Measurements from ENCODE around the gene BRSK1.

The BRSK1 gene

DNA sequence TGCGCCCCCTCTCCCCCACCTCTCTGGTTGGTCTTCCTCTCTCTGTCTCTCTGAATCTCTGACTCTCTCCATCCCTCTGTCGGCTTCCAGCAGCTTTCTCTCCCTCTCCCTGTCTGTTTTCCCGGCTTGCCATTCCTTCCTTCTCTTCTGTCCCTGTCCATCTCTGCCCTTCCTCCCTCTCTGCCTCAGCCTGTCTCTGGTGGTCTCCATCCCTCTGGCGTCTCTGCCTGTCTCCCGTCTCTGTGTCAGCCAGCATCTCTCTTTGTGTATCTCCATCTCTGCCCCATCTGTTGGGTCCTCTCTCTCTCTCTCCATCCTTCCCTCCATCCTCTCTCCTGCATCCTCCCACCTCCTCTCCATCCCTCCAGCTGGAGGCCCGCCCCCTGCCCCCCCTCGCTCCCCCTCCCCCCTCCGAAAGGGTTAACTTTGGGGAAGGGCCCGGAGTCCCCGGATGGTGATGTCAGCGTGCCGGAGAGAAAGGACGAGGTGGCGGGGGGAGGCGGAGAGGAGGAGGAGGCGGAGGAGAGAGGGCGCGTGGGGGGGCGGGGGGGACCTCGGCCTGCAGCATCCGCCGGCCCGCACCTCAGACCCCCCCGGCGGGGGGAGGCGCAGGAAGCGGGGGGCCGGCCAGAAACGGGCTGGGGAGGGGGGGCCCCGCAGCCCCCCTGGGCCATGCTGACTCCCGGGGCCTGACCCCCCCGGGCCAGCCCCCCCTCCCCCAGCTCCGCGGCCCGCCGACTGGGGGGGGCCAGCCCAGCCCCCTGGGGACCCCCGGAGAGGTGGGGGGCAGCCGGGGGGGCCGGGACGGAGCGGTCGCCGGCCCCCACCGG, at the start of gene BRSK1:
Gene BRSK1 (plus strand): TSS at position 450 of the 830 bp plus-strand sequence. CDS start 446 bp downstream, outside the sequence.
- peak in 13 of 14 donors; percentile 18 to 85 (median 66) for DNase-seq

DNA sequence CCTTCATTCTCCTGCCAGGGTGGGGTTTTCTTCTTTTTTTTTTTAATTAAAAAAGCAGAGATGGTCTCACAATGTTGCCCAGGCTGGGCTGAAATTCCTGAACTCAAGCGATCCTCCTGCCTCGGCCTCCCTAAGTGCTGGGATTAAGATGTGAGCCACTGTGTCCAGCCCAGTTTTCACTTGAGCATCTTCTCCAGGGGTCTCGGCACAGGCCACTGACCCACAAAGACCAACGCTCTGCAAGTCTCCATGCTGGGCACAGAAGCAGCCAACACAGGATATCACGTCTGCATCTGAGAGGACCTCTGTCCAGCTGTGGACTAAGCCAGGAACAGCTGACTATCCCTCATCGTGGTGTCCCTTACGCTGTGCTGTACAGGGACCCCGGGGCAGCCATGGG, 45.8 kb upstream of the BRSK1 start:
- no peak for DNase-seq

DNA sequence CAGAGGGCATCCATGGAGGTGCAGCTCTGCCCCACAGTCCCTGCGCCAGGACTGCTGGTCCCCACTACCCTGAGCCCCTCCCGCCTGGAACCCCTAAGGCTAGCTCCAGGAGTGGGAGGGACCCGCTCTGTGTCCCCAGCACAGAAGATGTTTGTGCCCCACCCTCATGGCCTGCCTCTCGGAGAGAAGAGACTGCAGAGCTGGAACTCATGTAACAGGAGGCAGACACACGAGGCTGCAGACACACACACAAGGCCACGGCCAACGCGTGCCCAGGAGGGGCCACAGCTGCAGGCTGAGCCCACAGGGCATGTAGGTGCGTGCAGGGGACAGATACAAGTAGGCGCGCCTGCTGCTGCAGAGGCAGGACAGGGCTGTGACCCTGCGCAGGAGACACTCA, 44.8 kb upstream of the BRSK1 start:
- DNase-seq: no peak

DNA sequence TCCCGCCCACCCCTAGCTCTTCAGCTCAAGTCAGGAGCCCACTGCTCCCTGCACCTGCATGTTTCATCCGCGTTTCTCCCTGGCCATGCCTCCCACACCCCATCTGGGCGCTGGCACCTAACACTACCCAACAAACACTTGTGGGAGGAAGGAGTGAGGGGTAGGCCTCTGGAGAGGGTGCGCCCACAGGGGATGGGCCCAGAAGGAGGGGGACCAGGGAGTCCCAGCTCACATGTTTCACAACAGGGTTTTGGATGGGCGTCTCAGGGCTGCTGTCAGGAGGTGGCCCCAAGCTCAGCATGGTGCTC, 43.1 kb upstream of the BRSK1 start:
- no peak for DNase-seq

DNA sequence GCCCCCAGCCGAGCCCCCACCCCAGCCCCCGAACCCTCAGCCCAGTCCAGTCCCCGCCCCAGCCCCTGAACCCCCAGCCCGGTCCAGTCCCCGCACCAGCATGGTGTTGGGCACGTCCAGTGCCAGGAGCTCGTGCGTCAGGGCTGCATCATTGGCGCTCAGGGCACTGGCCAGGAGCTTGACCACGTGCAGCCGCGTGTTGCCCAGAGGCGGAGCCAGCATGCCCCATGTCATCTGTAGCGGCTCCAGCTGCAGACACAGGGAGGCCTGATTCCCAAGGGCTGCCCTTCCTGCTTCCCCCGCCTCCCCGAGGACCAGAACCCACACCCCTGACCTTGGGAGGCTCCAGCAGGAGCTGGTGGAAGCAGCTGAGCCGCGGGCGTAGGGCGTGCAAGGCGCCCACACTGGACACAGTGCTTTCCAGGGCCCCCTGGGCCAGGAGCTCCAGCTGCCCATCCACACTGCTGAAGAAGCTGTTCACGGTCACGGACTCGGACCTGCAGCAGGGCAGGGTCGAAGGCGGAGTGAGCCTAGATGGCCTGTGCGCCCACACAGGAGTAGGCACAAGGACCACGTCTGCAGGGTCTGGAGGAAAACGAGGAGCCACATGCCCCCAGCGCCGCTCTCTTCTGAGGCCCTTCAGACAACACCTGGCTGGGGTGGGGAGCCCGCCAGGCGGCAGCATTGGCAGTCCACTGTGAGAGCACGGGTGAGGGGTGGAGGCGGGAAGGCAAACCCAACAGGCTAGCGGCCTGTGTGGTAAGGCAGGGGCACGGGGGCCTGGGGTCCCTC, 42.5 kb upstream of the BRSK1 start:
- DNase-seq: no peak

DNA sequence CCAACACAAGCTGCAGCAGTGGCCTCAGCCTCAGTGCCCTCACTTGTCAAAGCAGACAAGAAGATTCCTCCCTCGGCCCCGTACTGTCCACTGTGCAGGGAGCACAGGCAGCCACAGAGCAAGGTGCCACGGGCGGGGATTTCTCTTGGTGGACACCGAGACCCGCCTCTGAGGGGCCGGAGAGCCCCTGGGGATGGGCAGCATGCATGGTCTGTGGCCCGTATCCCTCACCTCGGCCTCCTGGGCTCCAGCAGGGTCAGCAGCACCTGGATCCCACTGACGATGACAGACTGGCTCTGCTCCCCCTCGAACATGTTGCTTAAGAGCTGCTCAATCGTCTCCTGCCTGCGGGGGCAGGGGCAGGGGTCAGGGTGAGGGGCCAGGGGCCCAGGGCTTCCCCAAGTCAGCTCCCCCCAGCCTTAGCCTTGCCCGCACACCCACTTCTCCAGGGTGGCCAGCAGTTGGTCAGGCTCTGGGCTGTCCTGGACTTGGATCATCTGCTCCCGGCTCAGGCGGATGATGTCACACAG, 41.8 kb upstream of the BRSK1 start:
- no peak for DNase-seq

DNA sequence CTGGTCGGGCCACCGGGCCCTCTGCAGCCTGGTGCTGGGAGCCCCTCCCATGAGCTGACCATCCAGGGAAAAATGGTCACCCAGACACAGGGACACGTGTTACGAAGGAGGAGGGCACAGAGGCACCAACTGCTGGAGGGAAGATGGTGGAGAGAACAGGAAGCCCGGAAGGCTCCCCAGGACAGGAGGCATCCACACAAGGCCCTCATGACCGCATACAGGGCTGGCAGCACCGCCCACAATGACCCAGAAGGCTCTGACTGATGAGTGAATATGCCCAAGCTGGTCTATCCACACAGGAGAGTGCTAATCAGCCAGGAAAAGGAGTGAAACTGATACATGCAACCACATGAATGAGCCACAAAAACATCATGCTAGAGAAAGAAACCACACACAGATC, 41.3 kb upstream of the BRSK1 start:
- no peak for DNase-seq

DNA sequence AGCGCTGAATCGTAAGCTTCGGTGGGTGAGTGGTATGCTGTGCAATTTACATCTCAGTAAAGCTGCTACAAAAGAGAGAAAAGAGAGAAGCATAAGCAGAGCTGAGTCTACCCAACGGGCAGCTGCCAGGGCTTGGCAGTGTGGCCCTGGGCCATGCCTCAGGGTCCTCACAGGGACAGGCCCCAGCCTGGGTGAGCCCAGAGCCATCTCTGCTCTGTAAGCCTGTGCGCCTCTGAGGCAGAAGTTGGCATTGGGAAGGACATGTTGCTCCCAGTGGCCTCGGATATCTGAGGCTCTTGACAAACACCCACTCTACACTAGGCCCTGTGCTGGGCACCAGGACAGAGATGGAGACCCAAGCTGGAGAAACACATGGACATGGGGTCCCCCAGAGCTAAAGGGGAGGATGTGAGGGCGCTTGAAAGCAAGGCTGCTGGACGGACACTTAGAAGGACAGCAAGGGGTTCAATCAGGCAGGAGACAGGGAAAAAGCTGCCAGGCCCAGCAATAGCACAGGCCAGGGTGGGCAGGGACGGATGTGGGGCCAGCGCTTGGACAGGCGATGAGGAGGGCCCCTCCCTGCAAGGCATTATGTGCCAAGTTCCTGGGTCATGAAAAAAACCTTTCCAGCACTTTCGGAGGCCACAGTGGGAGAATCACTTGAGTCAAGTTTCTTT, 39.7 kb upstream of the BRSK1 start:
- no peak for DNase-seq

DNA sequence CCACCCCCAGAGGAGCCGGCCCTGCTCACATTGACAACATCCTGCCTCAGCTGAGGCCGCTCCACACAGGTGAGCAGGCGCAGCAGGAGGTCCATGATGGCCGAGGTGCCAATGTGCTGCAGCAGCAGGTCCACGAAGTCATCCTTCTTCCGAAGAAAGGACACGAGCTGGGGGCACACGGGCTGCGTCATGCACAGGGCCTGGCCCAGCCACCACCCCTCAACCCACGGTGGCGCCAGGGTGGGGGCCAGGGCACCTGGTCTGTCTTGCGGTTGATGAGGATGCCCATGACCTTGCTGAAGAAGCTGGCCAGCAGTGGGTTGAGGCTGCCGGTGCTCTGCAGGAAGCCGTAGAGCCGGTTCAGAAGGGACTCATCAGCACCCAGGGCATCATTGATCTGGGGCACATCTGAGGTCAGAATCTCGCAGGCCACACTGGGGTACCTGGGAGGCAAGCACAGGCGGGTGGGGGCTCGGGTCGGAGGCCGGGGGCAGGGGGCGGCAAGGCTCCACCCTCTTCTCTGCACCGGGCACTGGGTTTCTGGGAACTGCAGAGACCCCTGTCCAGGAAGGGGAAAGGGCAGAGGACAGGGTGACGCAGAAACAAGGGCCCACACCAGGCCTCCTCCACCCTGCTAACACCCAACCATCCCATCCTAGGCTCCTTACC, 38.4 kb upstream of the BRSK1 start:
- DNase-seq: no peak

DNA sequence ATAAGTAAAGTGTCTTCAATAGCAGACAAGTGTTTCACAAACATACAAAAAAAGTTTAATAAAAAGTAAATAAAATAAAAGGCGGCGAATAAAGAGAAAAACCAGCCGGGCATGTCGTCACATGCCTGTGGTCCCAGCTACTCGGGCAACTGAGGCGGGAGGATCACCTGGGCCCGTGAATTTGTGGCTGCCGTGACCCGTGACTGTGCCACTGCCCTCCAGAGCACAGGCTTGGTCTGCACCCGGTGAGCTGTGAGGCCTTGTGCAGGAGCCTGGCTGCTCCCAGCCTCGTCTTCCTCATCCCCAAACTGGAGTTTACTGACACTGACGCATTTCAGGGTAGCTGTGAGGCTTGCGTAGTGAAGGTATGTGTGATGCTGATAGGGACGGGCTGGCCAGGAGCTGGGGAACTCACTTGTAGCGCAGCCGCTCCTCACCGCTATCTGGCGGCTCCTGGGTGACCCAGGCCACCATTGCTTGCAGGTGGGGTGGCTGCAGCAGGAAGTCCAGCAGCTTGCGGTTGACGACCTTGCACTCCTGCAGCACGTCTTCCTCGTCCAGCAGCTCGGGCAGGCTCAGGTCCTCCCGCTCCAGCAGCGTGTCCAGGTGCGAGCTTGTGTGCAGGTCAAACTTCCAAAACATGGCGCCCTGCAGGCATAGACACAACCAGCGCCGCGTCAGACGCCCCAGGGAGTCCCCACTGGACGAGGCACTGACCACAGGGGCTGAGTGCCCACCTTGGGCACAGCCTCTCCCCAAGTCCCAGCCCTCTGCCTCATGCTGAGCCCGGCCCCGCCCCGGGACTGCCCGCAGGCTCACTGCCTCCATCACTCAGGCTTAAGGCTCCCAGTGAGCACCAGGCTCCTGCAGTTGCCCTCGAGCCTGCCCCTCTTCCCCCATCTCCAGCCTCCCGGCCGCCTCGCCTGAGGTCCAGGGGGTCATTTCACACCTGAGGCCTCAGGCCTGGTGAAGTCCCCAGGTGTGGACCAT, 37.0 kb upstream of the BRSK1 start:
- no peak for DNase-seq

DNA sequence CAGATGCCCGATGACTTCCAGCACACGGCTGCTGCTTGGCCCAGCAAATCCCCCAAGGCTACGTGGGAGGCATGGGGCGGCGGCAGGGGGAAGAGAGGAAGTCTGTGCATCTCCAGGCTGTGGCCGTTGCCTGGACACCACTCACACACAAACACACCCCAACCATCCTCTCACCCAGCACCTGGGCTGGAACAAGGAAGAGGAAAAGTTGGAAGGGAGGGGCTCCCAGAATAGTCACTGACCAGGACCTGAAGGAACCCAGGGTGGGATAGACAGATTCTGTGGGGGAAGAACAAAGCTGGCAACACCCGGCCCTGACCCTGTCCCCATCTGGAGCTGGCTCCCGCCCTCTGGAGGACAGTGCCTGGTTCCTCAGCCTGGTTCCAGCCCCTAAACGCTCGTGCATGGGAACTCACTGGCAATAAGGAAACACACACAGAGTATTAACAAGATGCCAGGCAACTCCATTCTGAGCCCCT, 36.1 kb upstream of the BRSK1 start:
- no peak for DNase-seq

DNA sequence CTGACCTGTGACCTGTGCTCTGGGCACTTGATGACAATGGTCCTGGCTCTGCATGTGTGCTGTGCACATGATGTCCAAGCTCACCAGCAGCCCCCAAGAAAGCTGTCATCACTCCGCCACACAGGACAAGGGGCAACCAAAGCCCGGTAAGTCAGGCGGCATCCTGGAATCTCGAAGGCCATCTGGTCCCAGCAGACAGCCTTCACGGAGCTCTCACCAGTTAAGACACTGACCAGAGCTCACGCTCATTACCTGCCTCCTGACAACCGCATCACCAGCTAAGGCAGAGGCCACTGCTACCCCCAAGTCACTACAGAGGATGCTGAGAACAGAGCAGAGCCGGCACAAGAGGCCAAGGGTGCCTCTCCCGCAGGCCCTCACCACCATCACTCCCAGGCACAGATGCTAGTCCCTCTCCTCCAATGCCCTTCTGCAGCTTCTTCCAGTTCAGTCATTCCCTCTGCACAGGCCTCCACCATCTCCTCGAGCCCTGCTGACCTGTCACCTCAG, 35.6 kb upstream of the BRSK1 start:
- no peak for DNase-seq

DNA sequence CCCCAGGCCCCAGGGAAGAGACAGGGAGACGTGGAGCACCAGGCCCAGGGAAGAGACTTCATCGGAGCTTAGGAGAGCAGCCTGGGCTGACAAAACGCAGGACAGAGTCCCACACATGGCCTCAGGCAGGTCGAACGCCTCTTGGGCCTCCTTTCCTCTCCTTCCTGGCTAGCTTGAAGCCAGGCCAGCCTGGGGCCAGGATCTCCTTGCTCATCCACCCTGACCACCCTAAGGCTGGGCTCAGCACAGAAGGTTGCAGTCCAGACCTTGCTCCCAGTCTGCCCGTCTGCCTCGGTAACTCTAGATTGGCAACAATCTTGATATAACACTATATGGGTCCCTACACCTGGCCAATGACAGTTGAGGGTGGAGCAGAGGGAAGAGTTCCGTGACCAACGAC, 35.1 kb upstream of the BRSK1 start:
- DNase-seq: no peak

DNA sequence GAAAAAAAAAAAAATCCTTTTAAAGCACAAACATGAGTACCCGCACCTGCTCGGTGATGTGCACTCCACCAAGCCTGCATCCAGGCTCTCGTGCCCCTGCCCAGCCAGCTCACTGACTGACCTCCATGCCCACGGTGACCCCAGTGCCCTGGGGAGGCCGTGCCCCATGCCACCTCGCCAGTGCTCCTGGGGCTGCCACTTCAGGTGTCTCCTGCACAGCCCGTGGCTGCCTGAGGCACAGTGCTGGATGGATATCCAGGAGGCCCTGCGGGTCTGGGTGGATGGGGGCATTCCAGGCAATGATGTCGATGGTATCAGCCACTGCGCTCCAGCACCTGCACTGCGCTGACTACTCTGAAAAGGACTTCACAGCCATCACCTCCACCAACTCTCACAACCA, 34.0 kb upstream of the BRSK1 start:
- DNase-seq: no peak

DNA sequence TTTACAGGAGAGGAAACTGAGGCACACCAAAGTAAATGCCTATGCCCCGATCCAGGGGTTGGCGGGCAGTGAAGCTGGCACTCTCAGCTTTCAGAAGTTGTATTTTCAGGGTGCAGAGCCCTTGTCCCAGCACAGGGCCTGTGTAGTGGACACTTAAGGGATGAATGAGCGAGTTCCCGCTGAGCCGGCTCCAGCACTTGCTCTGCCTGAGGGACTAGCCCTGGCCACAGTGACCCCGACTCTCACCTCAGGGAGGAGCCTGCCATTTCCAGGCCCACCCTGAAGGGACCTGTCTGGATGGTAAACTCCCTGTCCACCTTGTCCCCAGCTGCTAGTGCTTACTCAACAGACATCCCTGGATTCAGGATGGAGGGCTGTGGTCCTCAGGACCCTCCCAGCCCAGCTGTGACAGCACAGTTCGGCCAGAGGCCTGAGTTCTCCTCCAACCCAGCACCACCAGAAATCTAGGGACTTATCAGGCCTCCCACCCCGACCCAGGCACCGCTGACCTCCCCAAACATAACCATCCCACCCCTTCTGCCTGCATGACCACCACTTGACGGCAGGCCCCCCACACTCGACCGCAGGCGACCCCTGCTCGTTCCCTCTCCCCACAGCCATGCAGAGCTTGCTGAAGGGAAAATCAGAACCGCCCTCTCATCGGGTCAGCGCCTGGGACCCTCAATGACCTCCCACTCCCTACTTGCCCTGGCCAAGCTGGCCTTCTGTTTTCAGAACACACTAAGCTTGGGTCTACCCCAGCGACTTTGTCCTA, 33.3 kb upstream of the BRSK1 start:
- no peak for DNase-seq

DNA sequence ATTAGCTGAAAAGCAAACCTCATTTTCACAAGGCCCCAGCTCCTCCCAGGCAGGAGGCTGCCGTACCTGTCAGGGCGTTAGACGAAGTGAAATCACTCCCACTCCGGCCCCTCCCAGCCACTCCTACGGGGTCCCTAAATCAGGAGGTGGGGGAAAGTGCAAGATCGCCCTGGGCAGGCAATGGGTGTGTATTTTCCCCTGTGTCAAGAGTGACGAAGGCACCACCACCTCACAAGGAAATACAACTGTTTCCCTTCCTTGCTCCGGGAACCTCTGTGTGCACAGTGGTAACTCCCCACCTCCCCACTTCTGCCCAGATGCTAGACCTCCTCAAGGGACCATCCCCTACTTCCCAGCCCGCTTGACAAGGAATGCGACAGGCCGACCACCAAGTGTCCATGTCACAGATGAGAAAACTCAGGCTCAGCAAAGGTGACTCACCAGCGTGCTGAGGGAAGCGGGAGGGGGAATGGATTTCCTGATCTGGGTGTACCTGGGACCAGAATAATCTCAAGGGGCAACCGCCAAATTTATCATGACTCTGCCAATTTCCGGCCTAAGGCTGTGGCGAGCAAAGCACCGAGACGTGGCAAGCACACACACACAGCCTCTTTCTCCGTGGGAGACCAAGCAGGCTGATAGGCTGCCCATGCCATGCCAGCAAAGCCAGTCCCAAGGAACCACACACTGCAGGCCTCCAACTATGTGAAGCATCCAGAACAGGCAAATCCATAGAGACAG, 32.3 kb upstream of the BRSK1 start:
- no peak for DNase-seq

DNA sequence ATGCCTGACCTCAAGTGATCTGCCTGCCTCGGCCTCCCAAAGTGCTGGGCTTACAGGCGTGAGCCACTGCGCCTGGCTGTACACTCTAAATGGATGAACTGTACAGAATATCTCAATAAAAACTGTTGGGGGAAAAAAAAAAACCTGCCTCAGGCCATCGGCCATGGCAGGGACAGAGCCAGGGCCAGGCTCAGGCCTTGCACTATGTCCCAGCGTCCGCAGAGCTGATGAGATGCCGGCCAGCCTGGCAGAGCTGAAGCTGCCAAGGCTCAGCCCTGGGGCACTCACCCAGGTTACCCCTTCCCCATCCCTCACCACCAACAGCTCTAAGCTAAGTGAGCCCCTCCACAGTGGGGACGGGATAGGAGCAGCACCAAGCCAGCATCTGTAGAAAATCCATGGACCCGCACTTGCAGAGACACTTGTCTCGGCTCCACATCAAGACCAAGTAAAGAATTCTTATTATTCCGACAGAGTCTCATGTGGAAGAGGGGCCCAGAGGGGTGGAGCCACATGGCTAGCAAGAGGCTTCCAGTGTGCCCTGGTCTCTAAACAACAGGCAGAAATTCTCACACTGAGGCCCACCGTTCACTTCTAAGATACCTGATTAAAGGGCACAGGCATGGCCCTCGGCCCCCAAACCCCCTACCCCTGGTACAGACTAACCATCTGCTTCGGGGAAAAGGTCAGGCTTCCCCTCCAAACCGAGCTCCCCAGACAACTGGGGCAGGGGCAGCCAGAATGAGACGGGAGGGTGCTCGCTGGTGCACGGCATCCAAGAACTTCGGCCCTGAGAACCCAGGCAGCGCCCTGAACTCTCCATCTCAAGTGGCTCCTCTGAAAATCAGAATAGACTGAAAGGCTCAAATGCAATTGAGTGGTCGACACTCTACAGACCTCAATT, 30.8 kb upstream of the BRSK1 start:
- no peak for DNase-seq

Data from C1 segment of cervical spinal cord (tissue), 14 donors.